WI38 (cell line): Measurements from ENCODE around the gene ZNF71.
"Not testable (repeated sequence)": the region's sequence is repeated elsewhere in the genome, so short reads cannot be mapped to it uniquely, and the experiment has no call there.

ENCODE experiments used
- H3K4me3 ChIP-seq: 2 replicates; pipeline ENCODE4 v1.5.1; 2011; ENCODE audit warnings: low read depth, mild to moderate bottlenecking, control low read depth, low read length
- CTCF ChIP-seq: IDR thresholded peaks from 2 replicates; pipeline ENCODE4 v1.5.1; 2012; ENCODE audit warnings: low read depth, mild to moderate bottlenecking, control low read depth, low read length

ZNF71 gene

GRCh38 chr19:56664511-56664910 lies 69.4 kb downstream of the ZNF71 start:
- TF ChIP-seq CTCF = no peak
- no peak overlapping the region for H3K4me3 ChIP-seq

GRCh38 chr19:56667311-56667870 lies 72.3 kb downstream of the ZNF71 start:
- TF ChIP-seq CTCF = no peak
- H3K4me3 ChIP-seq = no peak overlapping the region

GRCh38 chr19:56668676-56669075 lies 73.6 kb downstream of the ZNF71 start:
- H3K4me3 ChIP-seq = no peak overlapping the region
- no peak for TF ChIP-seq CTCF

DNA sequence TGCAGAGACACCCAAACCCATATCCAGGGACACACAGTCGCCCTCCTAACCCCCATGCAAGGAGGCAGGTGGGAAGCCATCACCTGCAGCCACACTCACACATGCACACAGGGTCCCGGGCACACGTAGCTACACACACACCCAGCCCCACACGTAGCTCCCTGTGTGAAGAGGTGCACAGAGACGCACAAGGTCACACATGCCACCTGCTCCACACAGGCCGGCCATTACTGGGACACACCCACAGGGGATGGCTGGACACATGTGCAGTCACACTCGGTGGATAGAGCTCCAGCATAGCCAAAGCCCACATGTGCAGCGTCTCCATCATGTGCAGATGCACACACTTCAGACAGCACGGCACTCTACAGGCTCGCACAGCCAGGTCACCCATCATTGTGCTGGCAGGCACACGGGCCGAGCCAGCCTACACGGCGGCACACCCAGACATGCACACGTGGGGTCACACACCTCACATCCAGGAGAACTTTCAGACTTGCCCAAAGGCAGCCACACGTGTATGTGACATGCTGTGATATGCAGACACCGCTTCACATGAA lies 75.4 kb downstream of the ZNF71 start:
- no peak for TF ChIP-seq CTCF
- H3K4me3 ChIP-seq = no peak overlapping the region

GRCh38 chr19:56670961-56671612 lies 76.0 kb downstream of the ZNF71 start:
- TF ChIP-seq CTCF = no peak
- no peak overlapping the region for H3K4me3 ChIP-seq

DNA sequence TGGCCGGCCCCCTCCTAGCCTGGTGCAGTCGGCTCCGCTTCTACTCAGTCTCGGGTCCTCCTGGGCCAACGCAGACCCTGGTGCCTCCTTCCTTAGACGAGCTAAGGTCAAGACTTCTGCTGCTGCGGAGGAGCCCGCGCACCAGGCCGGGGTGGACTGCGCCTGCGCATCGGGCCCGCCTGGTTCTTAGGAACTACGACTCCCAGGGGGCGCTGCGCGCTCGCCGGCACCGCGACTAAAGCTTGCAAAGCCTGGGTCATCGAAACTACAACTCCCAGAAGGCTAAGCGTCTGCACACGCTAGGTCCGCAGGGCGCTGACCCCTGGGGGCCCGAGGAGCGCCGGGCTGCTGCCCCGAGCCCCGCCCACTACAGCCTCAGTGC lies 76.5 kb downstream of the ZNF71 start, which contains the start of gene ZNF835:
Gene ZNF835, minus strand, starts transcription at position 145 of the 382 bp plus-strand sequence. CDS start 6,559 bp downstream, outside the sequence.
- TF ChIP-seq CTCF = no peak
- H3K4me3 ChIP-seq = no peak within 1 kb of the TSS

DNA sequence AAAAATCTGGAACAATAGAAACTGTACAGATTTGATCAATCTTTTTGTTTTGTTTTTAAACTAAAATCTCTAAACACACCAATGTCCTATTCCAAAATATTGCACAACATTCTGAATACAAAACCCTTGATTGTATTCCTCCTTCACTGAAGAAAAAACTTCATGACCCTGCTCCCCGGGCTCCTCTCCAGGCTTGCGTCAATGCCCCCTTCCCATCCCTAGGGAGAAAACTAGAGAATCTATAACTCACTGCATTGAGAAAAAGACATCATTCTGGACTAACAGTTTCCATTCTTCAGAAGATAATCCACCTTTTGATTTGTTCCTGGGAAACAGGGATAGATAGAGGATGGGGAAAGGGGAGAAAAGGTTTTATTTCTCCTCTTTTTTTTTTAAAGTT lies 77.5 kb downstream of the ZNF71 start:
- H3K4me3 ChIP-seq = not testable (repeated sequence)
